GM18517 (cell line): ENCODE measurements around the gene CHST15.

ENCODE experiments used
- ATAC-seq: cut with Tn5 transposase; IDR thresholded peaks from one replicate; pipeline ENCODE4 v1.9.1; 2021; ENCODE audit warnings: mild to moderate bottlenecking, moderate library complexity; ENCODE audit not compliant: unreplicated experiment

The CHST15 gene

GRCh38 chr10:124002391-124003069 lies 90.9 kb downstream of the CHST15 start:
- ATAC-seq: no peak

- no peak for ATAC-seq
Measured at GRCh38 chr10:124001391-124002148, 91.8 kb downstream of the CHST15 start.

GRCh38 chr10:124000792-124001201 lies 92.6 kb downstream of the CHST15 start:
- ATAC-seq: no peak

GRCh38 chr10:123999956-124000615 lies 93.3 kb downstream of the CHST15 start:
- no peak for ATAC-seq

DNA sequence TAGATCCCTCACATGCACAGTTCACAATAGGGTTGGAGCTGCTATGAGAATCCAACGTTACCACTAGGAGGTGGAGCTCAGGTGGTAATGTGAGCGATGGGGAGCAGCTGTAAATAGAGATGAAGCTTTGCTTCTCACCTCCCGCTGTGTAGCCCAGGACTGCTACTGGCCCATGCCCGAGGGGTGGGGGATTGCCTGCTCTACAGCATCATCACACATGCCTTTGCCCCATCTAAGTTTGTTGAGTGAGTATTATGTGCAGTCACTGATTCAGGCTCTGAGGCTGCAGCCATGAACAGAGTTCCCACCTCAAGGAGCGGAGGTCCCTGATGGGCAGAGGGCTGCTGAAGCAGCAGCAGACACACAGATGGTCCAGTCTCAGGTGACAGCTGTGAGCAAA lies 94.1 kb downstream of the CHST15 start:
- ATAC-seq: no peak

DNA sequence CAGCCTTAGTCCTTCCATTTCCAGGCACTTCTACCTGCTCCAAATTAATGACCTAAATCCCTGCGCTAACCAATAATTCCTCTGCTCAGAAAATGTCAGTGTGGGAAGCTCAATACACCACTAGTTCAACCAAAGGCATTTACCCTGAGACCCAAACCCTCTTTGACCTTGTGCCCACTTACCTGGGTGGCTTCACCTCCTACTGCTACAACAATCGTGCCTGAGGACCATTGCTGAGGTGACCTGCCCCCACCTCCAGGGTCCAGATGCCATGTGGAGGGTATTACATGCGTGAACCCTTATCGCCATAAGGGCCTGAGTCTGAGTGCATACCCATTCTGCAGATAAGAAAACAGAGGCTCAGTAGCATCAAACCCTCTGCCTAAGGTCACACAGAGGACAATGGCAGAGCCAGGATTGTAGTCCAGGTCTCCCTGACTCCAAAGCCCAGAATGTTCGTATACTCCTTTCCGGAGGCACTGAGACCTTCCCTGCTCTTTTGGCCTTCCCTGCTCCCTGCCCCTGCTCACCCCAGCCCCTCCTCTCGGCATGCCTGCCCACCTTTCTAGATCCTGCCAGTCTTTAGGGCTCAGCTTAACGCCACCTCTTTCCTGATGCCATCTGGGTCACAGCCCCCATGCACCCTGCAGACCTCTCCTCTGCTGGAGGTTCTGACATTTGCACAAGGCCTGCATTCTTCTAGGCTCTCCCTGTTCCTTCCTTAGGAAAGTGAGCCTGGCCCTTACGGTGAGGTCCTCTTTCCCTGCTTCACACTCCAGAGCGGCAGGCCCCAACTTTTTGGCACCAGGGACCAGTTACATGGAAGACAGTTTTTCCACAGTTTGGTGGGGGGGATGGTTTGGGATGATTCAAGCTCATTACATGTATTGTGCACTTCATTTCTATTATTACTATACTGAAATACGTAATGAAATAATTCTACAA lies 94.9 kb downstream of the CHST15 start:
- ATAC-seq: no peak

DNA sequence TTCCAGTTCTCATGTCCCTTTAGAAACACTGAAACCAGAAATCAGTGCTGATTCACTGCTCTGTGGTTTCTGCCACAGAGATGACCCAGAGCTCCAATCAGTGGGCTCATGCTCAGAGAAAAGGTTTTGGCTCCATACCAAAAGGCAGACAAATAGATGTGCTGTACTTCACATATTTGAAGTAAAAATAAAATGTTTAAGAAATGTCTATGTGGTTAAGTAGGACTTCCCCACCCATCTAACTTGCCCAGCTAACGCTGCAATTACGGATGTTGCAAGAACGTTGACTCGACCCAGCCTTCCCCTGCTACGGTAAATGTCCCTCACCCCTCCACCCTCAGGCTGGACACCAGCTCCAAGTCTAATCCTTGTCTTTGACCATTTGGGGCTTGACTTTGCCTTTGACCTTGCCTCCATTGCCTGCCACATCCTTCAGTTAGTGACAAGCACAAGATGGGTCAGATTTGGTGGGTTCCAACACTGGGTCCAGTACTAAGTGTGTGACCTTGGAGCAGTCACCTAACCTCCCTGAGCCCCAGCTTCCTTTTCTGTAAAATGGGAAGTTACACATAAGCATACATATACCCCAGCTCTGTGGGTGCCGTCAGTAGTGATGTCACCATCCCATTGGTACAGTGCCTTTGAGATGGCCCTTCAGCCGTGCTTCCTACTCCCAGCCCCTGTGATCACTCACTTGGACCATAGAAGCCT lies 95.8 kb downstream of the CHST15 start:
- no peak for ATAC-seq

- no peak for ATAC-seq
Measured at GRCh38 chr10:123997013-123997412, 96.4 kb downstream of the CHST15 start.

DNA sequence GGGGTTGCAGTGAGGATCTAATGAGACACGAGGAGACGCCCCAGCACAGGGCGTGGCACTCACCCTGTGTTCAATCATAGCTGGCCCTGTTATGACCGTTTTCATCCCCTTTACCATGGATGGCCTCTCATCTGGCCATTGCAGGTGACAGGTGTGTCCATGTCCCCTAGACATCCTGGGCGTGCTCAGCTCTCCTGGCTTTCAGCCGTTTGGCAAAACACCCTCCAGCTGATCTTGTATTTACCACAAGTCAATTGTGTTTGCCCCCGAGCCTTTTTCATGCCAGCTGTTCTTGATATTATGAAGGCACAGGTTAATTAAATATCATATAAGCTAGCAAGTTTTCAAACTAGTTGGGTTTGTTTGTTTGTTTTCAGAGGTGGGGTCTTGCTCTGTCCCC lies 97.1 kb downstream of the CHST15 start:
- ATAC-seq: no peak

DNA sequence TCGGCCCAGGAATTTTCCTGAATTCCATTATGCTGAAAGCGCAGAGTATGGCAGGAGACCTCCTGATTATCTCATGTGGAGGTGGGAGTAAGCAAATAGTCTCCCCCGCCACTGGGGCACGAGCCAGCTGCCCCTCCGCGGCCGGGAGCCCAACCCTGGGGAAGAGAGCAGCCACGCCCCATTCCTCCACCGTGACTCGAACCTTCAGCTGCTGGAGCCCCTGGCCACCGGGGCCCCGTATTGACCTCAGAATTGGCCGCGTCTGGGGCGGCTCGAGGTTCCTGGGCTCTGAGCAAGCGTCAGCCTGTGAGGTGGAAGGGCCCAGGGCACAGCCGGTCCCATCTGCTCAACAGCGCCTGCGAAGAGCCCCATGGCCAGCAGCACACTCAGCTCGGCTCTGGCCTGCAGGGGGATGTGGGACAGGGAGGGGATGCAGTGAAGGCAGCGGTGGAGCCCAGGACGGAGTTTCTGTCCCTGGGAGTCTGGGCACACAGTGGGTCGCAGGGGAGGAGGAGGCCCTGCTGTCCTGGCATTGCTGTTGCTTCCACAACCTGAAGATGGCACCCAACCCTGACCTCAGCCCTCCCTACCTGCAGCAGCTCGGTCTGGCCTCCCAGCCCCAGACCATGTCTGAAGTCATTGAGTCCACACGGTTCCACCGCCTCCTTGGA lies 97.8 kb downstream of the CHST15 start:
- no peak for ATAC-seq

GRCh38 chr10:123995082-123995460 lies 98.3 kb downstream of the CHST15 start:
- ATAC-seq: no peak

DNA sequence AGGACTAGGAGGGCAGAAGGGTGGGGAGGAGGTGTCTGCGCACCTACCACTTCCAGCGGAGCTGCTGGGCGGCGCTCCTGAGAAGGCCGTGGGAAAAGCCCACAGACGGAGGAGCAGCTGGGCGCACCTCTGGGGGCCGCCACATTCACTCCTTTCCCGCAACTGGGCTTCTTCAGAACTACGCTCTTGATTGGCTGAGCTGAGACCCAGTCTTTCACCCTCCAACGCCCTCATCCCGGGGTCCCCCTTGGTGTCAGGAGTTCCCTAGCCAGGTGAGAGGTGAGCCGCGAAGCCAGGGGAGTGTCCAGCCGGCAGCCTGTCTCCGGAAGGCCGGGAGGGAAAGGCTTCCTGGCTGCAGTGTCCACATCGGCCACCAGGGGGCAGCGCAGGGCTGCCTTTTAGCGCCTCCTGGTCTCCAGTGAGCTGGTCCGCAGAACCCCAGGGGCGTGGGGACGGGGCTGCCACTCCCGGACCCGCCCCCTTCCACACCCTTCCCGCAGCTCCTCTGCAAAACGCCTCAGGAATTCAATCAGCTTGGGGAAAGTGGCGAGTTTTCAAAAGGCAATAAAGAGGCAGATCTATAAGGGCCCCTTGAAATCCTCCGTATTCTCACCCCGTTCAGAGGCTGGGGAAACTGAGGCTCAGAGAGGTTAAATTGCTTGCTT lies 98.8 kb downstream of the CHST15 start:
- no peak for ATAC-seq

DNA sequence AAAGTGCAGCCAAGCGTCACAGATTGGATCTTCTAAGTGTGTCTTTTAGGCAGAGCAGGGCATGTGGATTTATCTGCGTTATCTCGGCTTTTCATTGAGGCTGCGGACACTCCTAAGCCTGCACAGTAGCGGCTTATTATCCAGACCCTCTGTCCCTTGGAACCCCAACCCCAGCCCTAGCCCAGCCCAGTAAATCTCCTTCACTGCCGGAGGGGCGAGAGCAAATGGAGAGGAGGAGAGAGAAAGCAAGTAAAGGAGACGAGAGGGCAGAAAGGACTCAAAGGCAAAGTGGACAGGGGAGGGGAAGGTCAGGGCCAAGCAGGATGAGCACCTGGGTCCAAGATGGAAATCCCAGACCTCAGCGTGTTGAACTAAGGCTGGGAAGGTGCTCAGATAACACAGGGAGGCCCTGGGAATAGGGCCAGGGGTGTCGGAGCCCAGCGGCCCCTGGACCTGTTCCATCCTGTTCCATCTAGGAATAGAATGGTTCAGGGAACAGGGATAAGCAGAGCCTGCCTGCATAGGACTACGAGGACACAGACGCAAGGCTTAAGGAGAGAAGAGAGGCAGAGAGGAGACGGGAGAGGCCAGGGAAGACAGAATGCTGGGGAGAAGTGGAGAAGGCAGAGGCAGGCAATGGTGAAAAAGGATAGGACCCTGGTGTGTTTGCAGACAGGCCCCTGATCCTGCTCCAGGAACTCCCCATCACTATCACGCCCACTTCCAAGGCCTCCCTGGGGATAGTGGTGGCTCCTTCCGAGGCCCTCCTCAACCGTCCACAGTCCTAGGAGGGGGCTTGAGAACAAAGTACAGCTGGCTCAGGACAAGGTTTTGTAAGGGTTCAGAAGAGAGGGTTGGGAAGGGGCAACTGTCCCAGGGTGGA lies 99.6 kb downstream of the CHST15 start:
- no peak for ATAC-seq

GRCh38 chr10:123991611-123992570 lies 101.5 kb downstream of the CHST15 start:
- ATAC-seq: no peak

- ATAC-seq: no peak
Measured at GRCh38 chr10:123990889-123991288, 102.5 kb downstream of the CHST15 start.

DNA sequence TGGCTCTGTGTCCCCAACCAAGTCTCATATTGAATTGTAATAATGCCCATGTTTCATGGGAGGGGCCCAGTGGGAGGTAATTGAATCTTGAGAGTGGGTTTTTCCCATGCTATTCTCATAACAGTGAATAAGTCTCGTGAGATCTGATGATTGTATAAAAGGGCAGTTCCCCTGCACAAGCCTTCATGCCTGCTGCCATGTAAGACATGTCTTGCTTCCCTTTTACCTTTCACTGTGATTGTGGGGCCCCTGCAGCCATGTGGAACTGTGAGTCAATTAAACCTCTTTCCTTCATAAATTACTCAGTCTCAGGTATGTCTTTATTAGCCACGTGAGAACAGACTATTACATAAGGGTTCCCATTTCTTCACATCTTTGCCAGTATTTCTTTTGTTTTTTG lies 104.7 kb downstream of the CHST15 start:
- ATAC-seq: no peak

DNA sequence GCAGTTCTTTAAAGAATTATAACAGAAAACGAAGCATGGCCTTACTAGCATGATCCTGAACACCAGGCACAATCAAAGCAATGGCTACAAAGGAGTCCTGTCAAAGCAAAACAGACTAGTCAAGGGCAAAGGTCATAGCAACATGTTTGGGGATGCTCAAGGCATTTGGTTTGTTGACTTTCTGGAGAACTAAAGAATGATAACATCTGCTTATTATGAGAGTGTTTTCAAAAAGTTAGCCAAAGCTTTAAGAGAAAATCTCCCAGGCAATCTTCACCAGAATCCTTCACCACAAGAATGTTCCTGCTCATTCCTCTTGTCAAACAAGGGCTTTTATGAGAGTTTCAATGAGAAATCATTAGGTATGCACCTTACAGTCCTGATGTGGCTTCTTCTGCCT lies 106.7 kb downstream of the CHST15 start:
- no peak for ATAC-seq
